Activated T-cell treated with anti-CD3 and anti-CD28 coated beads, Interleukin-2, amount 50 U/mL, for 48 hours (primary cell): Measurements from ENCODE around the gene SPIB.

Experiments used
- DNase-seq, 2 experiments: peaks; one replicate each; pipeline ENCODE4 v3.0.0-alpha.2; 2020

The SPIB gene

DNA sequence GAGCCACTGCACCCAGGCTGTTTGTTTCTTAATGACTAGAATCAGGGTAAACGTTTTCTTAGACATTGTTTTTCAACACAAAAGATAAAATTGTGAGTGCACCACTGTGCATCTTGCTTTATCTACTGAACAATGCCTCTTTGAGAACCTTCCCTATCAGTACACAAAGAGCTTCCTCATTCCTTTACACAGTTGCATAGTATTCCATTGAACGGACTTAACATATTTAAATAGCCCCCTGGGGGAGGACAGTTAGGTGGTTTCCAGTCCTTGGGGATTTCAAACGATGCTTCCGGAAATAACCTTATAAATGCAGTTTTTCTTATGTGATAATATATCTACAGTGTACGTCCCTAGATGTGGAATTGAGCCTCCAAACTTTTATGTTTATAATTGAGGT is 26.0 kb upstream of the SPIB start:
- no peak for DNase-seq

DNA sequence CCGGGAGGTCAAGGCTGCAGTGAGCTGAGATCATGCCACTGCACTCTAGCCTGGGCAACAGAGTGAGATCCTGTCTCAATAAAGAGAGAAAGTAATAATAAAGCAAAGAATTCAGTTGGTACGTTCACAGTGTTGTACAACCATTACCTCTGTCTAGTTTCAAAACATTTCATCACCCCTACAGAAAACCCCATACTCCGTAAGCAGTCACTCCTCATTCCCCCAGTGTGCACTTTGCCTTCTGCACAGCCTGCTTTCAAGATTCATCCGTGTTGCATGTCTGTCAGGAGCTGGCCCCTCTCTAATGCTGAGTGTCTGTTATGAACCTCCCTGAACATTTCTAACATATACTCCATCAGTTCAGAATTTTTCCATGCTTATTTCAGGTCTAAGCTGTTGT is 25.1 kb upstream of the SPIB start:
- no peak for DNase-seq

DNA sequence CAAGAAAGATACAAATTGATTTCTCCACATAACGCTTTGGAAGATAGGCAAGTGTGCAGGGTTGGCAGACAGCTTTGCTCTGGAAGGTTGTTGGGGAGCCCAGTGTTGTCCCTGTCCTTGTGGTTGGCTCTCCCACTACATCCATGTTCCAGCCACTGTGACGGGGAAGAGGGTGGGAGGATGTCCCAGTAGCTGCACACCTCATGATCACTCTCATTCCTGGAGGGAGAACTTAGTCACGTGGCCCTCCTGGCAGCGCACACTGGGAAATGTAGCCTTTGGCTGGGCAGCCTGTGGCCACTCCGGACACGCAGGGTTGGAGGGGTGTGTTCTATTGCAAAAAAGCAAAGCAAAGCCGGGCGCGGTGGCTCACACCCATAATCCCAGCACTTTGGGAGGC is 24.7 kb upstream of the SPIB start:
- no peak for DNase-seq

DNA sequence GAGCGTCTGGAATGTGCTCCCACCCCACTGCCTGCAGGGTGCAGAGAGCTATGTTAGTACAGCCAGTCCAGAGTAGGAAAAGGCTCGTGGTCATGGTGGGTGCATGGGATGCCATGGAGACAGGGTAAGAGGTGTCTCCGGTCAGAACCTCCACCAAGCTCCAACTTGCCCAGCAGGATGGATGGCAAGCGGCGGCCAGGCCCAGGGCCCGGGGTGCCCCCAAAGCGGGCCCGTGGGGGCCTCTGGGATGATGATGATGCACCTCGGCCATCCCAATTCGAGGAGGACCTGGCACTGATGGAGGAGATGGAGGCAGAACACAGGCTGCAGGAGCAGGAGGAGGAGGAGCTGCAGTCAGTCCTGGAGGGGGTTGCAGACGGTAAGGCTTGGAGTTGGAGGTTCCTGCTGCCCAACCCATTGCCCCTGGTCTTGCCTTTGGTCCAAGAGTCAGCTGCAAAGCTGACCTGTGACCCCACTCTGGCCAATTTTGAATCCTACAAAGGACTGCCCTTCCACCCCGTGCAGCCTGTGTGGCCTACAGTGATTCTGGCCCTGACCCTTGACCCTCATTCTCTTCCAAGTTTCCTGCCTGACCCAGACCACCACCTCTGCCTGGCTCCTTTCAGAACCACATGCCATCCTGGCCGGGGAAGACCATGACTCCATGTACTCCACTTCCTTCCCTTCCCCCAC is 19.9 kb upstream of the SPIB start:
- DNase-seq: no peak

DNA sequence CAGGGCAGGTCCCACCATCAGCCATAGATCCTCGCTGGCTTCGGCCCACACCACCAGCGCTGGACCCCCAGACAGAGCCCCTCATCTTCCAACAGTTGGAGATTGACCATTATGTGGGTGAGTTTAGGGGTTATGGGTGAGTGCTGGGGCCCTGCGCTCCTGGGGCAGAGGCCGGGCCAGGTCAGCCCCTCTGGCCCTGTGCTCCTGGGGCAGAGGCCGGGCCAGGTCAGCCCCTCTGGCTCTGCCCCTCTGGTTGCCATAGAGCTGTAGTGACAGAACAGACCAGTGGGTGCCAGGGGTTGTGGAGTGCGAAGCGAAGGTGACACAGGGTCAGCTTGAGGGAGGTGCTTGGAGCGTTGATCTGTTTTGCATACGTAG is 19.4 kb upstream of the SPIB start:
- no peak for DNase-seq

DNA sequence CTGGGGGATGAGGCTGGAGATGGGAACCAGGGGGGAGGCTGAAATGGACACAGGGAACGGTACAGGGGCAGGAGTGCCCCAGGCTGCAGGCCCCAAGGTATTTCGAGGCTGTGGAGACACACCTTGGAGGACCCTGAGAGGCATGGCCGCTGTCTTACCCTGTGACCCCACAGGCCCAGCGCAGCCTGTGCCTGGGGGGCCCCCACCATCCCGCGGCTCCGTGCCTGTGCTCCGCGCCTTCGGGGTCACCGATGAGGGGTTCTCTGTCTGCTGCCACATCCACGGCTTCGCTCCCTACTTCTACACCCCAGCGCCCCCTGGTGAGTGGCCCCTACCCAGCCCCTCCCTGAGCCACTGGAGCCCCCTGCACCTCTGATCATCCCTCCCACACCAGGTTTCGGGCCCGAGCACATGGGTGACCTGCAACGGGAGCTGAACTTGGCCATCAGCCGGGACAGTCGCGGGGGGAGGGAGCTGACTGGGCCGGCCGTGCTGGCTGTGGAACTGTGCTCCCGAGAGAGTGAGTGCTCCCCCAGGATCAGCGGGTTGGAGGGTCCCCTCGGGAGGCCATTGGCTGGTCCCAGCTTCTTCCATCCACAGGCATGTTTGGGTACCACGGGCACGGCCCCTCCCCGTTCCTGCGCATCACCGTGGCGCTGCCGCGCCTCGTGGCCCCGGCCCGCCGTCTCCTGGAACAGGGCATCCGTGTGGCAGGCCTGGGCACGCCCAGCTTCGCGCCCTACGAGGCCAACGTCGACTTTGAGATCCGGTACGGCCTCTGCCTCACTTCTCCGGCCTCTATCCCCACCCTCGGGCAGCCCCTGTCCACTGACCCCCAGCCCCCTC is 16.9 kb upstream of the SPIB start:
- DNase-seq: no peak

DNA sequence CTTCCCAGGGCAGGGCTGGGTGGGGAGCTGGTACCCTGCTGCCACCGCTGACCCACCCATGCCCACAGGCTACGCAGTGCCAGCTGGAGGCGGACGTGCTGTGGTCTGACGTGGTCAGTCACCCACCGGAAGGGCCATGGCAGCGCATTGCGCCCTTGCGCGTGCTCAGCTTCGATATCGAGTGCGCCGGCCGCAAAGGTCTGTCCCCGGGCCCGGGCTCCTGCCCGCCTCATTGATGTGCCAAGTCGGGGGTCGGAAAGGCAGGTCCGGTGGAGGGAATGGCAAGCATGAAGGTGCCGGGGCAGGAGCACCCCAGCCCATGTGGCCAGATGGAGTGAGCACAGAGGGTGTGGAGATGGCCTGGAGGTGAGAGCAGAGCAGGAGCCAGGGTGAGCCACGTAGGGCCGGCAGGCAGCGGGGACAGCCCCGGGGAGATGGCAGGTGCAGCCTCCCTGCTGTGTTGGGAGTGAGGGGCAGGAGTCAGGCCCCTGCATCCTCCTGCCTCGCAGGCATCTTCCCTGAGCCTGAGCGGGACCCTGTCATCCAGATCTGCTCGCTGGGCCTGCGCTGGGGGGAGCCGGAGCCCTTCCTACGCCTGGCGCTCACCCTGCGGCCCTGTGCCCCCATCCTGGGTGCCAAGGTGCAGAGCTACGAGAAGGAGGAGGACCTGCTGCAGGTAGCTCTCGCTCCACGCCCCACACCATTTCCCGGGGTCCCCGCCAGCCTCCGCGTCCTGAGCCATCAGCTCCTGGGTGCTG is 16.0 kb upstream of the SPIB start:
- no peak for DNase-seq

DNA sequence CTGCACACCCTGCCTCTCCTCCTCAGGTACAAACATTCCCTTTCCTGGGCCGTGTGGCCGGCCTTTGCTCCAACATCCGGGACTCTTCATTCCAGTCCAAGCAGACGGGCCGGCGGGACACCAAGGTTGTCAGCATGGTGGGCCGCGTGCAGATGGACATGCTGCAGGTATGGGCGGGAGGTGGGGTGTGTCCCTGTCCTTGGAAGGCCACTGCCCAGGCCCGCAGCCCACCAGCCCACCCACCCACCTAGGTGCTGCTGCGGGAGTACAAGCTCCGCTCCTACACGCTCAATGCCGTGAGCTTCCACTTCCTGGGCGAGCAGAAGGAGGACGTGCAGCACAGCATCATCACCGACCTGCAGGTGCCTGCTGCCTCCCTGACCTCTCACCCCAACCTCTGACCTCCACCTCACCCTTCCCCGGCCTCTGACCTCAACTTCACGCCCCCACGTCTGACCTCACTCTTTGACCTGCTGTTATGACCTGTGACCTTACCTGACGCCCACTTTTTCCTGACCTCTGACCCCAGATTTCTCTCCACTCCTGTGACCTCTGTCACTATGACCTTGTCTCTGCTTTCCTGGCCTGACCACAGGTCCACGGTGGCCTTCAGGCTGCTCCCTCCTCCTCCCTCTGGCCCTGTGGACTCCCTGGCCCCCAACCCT is 12.4 kb upstream of the SPIB start:
- no peak for DNase-seq

DNA sequence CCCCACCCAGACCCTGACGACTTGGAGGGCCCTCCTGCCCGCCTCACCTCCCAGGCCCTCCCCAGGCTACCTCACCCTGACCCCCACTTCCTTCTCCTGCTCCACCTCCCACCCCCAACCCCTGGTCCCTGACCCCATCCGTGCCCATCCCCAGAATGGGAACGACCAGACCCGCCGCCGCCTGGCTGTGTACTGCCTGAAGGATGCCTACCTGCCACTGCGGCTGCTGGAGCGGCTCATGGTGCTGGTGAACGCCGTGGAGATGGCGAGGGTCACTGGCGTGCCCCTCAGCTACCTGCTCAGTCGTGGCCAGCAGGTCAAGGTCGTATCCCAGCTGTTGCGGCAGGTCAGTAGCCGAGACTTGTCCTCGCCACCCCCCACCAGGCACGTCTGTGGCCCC is 11.9 kb upstream of the SPIB start:
- no peak for DNase-seq

DNA sequence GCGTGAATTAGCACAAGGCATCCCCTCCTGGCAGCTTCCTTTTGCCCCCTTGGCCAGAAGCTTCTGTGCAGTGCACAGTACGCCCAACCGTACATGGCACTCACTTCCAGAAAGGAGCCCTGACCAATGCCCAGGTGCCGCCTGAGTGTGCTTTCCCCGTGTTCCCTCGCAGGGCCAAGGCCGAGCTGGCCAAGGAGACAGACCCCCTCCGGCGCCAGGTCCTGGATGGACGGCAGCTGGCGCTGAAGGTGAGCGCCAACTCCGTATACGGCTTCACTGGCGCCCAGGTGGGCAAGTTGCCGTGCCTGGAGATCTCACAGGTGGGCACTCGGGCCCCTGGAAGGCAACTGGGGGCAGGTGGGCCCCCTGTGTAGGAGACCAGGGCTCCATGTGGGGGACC is 9.4 kb upstream of the SPIB start:
- DNase-seq: no peak

DNA sequence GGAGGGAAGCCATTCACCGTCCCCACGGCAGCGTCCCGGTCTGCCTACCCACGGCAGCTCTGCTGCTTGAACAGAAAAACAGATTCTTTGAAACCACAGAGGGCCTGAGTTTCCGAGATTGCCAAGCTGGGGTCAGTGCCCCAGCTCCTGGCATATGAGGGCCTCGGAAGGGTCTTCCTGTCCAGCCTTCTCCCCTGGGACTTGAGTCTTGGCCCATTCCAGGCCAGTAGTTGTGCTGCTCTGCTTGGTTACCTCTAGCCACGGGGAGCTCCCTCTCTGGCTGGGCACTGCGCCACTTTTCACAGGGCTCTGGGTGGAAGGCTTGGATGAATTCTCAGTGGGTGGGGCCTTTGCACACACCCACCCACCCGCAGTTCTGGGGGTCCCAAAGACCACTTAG is 8.6 kb upstream of the SPIB start:
- no peak for DNase-seq

DNA sequence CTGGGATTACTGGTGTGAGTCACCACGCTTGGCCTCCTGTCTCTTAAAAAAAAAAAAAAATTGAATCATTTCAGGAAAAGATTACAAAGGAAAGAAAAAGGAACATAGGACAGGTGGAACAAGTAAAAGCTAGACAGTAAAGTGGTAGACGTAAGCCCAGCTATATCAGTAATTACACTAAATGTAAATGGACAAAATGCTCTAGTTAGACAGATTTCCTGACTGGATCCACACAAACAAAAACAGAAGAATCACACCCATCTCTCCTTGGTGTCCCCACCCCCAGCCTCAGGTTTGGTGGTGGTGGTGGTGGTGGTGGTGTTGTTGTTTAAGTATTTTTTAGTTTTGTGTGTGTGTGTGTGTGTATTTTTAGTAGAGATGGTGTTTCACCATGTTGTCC is 6.3 kb upstream of the SPIB start:
- no peak for DNase-seq

DNA sequence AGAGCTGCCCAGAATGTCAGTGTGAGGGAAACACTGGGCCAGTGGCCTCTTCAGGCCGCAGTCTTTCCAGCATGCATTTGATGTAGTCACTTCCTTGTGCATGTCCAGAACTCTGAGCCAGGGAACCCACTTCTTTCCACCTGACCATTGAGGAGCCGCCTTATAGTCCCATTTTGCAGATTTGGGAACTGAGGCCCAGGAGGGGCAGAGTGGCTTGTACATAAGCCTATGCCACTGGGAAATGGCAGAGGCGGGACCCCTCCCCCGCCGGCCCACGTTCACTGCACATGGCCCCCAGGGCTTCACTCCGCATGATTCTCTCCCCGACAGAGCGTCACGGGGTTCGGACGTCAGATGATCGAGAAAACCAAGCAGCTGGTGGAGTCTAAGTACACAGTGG is 5.6 kb upstream of the SPIB start:
- no peak for DNase-seq

DNA sequence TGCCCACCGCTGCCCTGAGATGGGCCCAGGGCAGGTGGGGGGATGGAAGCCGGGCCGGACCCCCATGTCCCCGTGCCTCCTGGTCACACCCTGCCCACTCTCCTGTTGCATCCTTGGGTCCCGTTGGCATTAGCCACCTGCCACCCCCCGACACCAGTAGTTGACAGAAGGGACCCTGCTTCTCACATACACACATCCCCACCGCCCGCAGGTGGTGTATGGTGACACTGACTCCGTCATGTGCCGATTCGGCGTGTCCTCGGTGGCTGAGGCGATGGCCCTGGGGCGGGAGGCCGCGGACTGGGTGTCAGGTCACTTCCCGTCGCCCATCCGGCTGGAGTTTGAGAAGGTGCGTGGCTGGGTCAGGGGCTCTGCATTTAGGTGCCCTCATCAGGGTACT is 5.2 kb upstream of the SPIB start:
- no peak for DNase-seq

DNA sequence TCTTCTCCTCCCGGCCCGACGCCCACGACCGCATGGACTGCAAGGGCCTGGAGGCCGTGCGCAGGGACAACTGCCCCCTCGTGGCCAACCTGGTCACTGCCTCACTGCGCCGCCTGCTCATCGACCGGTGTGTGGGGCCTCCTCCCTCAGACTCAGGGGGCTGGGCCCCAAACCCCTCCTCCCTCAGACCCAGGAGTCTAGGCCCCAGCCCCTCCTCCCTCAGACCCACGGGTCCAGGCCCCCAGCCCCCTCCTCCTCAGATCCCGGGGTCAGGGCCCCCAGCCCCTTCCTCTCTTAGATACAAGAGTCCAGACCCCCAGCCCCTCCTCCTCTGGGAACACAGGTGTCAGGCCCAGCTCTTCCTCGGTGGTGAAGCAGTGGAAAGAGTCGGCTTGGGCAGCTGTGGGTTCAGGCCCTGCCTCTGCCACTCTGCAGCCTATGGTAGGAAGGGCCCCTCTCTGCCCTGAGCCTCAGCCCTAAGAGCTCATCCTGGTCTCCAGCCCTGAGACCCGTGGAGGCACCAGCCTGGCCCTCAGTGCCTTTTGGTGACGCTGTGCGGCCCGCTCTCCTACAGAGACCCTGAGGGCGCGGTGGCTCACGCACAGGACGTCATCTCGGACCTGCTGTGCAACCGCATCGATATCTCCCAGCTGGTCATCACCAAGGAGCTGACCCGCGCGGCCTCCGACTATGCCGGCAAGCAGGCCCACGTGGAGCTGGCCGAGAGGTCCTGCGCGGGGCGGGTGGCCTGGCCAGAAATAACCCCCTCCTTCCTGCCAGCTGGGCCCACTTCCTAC is 3.7 kb upstream of the SPIB start:
- peak; percentile 86 to 89 for DNase-seq

DNA sequence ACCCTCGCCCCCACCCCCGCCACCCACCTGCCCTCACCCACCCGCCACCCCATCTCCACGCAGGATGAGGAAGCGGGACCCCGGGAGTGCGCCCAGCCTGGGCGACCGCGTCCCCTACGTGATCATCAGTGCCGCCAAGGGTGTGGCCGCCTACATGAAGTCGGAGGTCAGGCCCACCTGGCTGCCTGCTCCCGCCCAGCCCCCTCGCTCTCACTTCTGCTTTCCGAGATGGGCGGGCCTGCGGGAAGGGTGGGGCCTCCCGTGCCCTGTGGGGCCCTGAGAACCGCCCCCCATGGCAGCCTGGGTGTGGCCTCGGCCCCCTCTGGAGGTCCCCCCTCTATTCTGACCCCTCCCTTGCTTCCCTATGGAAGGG is 3.1 kb upstream of the SPIB start:
- no peak for DNase-seq

DNA sequence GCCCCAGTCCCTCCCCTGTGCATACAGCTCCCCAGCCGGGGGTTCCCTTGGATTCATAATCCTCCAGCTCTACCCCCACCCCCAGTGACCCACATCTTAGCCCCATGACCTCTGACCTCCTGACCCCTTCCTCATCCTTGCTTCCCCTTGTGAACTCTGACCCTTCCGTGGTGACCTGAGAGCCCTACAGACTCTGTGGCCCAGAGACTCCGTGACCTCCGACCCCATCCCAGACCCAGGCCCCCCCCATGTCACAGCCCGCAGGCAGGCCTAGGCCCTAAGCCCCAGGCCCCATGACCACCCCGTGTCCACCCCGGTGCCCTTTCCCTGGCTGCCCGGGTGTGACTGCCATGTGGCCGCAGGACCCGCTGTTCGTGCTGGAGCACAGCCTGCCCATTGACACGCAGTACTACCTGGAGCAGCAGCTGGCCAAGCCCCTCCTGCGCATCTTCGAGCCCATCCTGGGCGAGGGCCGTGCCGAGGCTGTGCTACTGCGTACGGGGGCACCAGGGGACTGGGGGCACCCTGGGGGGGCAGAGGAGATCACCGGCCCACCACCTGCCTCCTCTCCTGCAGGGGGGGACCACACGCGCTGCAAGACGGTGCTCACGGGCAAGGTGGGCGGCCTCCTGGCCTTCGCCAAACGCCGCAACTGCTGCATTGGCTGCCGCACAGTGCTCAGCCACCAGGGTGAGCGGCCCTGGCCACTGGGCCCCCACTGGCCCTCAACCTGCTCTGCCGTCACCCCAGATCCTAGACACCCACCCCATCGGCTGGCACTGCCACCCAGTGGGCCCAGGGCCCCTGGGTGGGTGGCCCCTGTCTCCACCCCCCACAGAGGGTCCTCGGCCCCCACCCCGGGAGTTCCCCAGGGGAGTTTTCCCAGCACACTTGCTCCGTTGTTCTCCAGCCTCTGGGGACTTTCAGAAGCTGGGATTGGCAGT is 2.4 kb upstream of the SPIB start:
- DNase-seq: no peak

DNA sequence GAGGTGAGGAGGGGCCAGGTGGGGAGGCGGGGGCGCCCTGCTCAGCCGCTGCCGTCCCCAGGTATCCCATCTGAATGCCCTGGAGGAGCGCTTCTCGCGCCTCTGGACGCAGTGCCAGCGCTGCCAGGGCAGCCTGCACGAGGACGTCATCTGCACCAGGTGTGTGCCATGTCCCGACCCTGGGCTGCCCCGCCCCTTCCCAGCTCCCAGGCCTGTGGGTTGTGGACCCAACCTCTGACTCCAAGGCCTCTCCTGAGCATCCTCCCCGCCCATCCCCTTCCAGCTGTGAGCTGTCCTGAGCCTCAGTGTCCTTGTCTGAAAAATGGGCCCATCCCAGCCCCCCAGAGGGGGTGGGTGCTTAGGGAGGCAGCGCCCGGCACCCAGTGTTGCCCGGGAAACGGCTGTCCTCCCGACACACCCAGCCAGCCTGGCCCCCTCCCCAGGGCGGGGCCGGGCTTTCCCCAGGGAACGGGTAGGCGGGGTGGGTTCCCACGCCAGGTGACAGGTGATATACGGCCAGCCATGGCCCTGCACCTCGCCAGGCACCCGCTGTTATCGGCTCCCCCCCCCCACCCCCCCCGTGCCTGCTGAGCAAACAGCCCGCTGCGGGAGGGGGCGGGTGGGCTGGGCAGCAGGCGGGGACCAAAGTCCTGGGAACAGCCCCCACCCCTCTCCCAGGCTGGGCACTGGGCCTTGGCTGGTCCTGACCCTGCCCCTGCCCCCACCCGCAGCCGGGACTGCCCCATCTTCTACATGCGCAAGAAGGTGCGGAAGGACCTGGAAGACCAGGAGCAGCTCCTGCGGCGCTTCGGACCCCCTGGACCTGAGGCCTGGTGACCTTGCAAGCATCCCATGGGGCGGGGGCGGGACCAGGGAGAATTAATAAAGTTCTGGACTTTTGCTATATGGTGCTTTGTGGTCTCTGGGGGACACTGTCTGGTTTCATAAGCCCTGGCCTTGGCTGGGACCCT is 1.3 kb upstream of the SPIB start:
- DNase-seq: no peak

DNA sequence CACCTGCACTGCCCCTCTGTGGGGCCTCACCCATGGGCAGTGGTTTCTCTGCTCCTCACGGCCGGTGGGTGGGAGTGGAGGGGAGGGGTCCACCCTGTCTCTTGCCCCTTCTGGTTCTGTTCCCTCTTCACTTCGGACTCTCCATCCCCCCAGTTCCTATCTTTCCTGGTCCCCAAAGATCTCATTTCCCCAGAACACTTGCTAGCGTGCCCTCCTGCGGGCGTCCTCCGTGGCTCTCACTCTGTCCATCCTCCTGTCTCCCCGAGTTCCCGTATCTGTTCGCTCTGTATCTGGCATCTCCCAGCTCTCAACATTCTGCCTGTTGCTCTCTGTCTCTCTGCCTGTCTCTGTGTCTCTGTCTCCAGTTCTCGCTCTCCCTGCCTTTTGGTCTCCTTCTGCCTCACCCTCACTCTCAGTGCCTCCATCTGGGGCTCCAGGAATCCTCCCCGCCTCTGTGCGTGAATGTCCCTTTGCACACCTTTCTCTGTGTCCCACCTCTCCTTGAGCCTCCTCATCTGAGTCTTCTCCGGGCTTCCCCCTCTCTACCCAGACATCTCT is 363 bp downstream of the SPIB start:
- no peak for DNase-seq

DNA sequence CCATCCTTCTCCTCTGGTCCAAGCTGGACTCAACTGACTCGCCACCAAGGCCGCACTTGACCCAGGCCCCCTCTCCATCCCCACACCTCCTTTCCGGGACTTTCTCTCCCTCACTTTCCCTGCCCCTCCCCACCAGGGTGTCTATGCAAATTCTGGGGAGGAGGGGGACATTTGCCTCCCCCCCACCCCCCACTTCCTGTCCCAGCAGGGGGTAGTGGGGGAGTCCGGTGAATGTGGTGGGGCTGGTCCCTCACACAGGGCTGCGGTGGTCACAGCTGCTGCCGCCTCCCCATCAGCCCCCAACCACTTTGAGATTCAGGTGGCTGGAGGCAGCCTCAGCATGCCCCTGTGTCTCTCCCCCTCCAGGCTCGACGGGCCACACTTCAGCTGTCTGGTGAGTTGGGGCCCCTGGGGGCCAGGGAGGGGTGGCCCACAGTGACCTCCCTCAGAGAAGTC is 870 bp downstream of the SPIB start:
- DNase-seq: no peak
